Sigmoid colon (tissue), 7 donors: ENCODE measurements around the gene GALNT13. TPM values are rescaled to one million over a fixed set of nuclear protein-coding genes. Genes with fewer than 3 reads are reported as not detected.

ENCODE experiments used
- DNase-seq: peaks from one replicate; pipeline ENCODE4 v3.0.0-alpha.2; 2019
- H3K27ac ChIP-seq, 4 donors: fragments of 200-600 bp; sonication (generic); one replicate each; pipeline ENCODE4 v1.5.1; 2016 to 2019; ENCODE audit warnings: mild to moderate bottlenecking in 1 of 4
- H3K27me3 ChIP-seq, 3 donors: fragments of 200-600 bp; sonication (generic); one replicate each; pipeline ENCODE4 v1.5.1; 2019; ENCODE audit warnings: mild to moderate bottlenecking in 1 of 3
- H3K36me3 ChIP-seq, 4 donors: fragments of 200-600 bp; sonication (generic); one replicate each; pipeline ENCODE4 v1.5.1; 2016 to 2019
- H3K4me1 ChIP-seq, 4 donors: fragments of 200-600 bp; sonication (generic); one replicate each; pipeline ENCODE4 v1.5.1; 2017 to 2019
- H3K4me3 ChIP-seq, 4 donors: fragments of 200-600 bp; sonication (generic); one replicate each; pipeline ENCODE4 v1.5.1; 2017 to 2019; ENCODE audit warnings: mild to moderate bottlenecking in 2 of 4, moderate library complexity in 1 of 4
- H3K9me3 ChIP-seq, 4 donors: fragments of 200-600 bp in 3 of 4; sonication (generic) in 3 of 4; one replicate each; pipeline versions ENCODE4 v1.5.1 to v1.6.1; 2013 to 2019
- CTCF ChIP-seq, 4 experiments: fragments of 450-650 bp in 3 of 4; fragments of 200-600 bp in 1 of 4; IDR thresholded peaks; one replicate each; pipeline ENCODE4 v1.5.1; 2016 to 2019; ENCODE audit warnings: antibody characterized with exemption in 4 of 4, mild to moderate bottlenecking in 3 of 4, moderate library complexity in 2 of 4
- EP300 ChIP-seq, 4 donors: sonication (generic); formaldehyde crosslinking; IDR thresholded peaks; one replicate each; pipeline ENCODE4 v1.6.1; 2017; ENCODE audit warnings: antibody characterized with exemption in 4 of 4
- POLR2A ChIP-seq, 2 donors: fragments of 450-650 bp; IDR thresholded peaks; one replicate each; pipeline ENCODE4 v1.6.1; 2016; ENCODE audit warnings: antibody characterized with exemption in 2 of 2, mild to moderate bottlenecking in 2 of 2, moderate library complexity in 2 of 2
- POLR2AphosphoS5 ChIP-seq, 4 donors: sonication (generic); formaldehyde crosslinking; IDR thresholded peaks; one replicate each; pipeline ENCODE4 v1.6.1; 2017; ENCODE audit warnings: antibody characterized with exemption in 4 of 4
- WGBS, 2 donors: extraction: QIAGEN DNeasy Blood & Tissue Kit; methylation state at CpG; one replicate each; pipeline ENCODE4 v1.1.7; 2013; 5-methylcytosine and 5-hydroxymethylcytosine counted together
- intact Hi-C: fragments of 100-400 bp; cut with DNase I; formaldehyde crosslinking; loops from one replicate; pipeline ENCODE4 v1.15.1; 2023
- polyA plus RNA-seq, 3 donors: library from polyadenylated mRNA; stranded (reverse); fragments of 200-250 nt; gene quantifications; one replicate each; pipeline ENCODE4 v1.2.3, GENCODE V29; 2013
- total RNA-seq, 4 donors: library from RNA; depleted of rRNA; stranded (reverse); fragments of >200 nt; gene quantifications; one replicate each; pipeline ENCODE4 v1.1.0, GENCODE V29; 2016
- donor health status: healthy with polysubstance abuse.
- donor health status: Bipolar disorder and iron deficiency.
- donor health status: healthy.

Gene GALNT13
- total and polyA plus RNA-seq, 7 donors = under 0.01 to 2.5 (median 0.82) TPM; not detected in 1

DNA sequence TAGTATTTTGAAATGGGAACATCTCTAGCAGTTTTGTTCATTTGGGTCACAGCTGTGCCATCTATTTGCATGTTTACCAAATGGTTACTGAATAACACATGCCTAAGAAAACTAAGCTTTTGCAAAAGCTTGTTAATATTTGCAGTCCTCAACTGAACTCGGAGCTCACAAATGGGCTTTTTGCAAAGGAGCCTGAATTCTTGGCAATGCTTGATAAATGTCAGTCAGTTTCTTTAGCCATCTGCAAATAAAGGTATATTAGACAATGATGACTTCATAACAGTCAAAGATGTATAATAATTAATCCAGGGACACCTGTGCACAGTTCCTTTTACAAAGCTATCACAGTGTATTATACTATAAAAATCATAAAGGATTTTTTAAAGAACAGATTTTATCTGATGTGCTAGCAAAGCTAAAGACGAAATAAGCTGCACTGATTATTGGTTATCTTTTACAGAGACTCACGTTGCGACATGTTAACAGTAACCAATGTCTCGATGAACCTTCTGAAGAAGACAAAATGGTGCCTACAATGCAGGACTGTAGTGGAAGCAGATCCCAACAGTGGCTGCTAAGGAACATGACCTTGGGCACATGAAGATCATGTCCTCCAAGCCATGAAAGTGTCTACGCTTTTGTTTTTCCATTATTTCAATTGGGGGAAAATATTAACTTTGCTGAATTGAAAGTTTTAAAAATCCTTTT, 578.4 kb downstream of the GALNT13 start:
- intact Hi-C loops = no loop called here
- Histone ChIP-seq H3K36me3 (no peaks in the 10 kb centered on the region), H3K27ac (no peak overlapping the region), H3K4me1 (no peaks in the 10 kb centered on the region), H3K27me3 (no peaks in the 10 kb centered on the region), H3K4me3 (no peak overlapping the region), H3K9me3 (no peaks in the 10 kb centered on the region)
- 17 to 61% methylated on average over 6 of the region's 6 CpGs for WGBS, 2 donors
- DNase-seq = no peak
- TF ChIP-seq EP300 (IDR thresholded peaks at IDR 0.05) (no peak), POLR2AphosphoS5 (IDR thresholded peaks at IDR 0.05) (no peak), POLR2A (IDR thresholded peaks at IDR 0.05) (no peak), CTCF (IDR thresholded peaks at IDR 0.05) (no peak)

- no peak overlapping the region for H3K4me3 ChIP-seq
- H3K27ac ChIP-seq = no peak overlapping the region
- H3K27me3 ChIP-seq = no peaks in the 10 kb centered on the region
- intact Hi-C loops = no loop called here
- DNase-seq = no peak
- no peaks in the 10 kb centered on the region for H3K9me3 ChIP-seq
- H3K36me3 ChIP-seq = no peaks in the 10 kb centered on the region
- 46 to 51% methylated on average over 2 of the region's 2 CpGs for WGBS, 2 donors
- TF ChIP-seq CTCF (IDR thresholded peaks at IDR 0.05) = no peak
- TF ChIP-seq POLR2AphosphoS5 (IDR thresholded peaks at IDR 0.05) = no peak
- no peak for TF ChIP-seq EP300 (IDR thresholded peaks at IDR 0.05)
- H3K4me1 ChIP-seq = no peaks in the 10 kb centered on the region
Measured at GRCh38 chr2:154452471-154452870, 580.7 kb downstream of the GALNT13 start.

DNA sequence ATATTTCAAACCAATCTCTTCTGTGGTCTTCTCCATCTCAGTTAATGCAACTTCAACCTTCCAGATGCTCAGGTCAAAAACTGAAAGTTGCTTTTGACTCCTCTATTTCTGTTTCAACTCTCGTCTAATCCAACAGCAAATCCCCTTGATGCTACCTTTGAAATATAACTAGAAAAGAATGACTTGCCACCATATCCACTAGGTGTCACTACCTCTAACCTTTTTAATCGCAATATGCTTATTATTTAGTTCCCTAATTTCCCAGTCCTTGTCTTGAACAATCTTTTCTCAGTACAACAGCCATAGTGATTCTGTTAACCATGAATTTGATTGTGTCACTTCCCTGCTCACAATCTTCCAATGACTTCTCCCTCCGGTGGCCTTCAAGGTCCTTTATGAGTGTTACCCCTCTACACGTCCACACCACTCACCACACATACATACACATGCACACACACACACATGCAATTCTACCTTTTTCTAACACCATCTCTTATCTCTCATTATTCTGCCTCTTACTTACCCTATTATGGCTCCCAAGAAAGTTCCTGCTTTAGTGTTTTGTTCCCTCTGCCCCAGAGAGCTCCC, 581.3 kb downstream of the GALNT13 start:
- DNase-seq = no peak
- no peak overlapping the region for H3K27ac ChIP-seq
- intact Hi-C loops = no loop called here
- no peaks in the 10 kb centered on the region for H3K36me3 ChIP-seq
- no peaks in the 10 kb centered on the region for H3K9me3 ChIP-seq
- no peak overlapping the region for H3K4me3 ChIP-seq
- no peaks in the 10 kb centered on the region for H3K27me3 ChIP-seq
- TF ChIP-seq POLR2A (IDR thresholded peaks at IDR 0.05) = no peak
- no peak for TF ChIP-seq POLR2AphosphoS5 (IDR thresholded peaks at IDR 0.05)
- TF ChIP-seq EP300 (IDR thresholded peaks at IDR 0.05) = no peak
- TF ChIP-seq CTCF (IDR thresholded peaks at IDR 0.05) = no peak
- H3K4me1 ChIP-seq = no peaks in the 10 kb centered on the region
- whole genome bisulfite sequencing, 2 donors = 51 to 58% methylated on average over 4 of the region's 4 CpGs

- no peak for DNase-seq
- no peak overlapping the region for H3K27ac ChIP-seq
- intact Hi-C loops = no loop called here
- peak overlapping the region in 3 of 4 donors; percentile 23 to 42 (median 33) for H3K4me3 ChIP-seq
- no peaks in the 10 kb centered on the region for H3K4me1 ChIP-seq
- no peaks in the 10 kb centered on the region for H3K9me3 ChIP-seq
- H3K27me3 ChIP-seq = no peaks in the 10 kb centered on the region
- H3K36me3 ChIP-seq = no peaks in the 10 kb centered on the region
- TF ChIP-seq POLR2A (IDR thresholded peaks at IDR 0.05) (no peak), CTCF (IDR thresholded peaks at IDR 0.05) (no peak)
- WGBS, 2 donors = 95 to 97% methylated on average over 4 of the region's 4 CpGs
Measured at GRCh38 chr2:154455166-154455565, 583.4 kb downstream of the GALNT13 start.
